K562 (cell line): Measurements from ENCODE around the gene SGMS1. TPM values are rescaled to one million over a fixed set of nuclear protein-coding genes. Genes with fewer than 3 reads are reported as not detected.
"Not testable (repeated sequence)": the region's sequence is repeated elsewhere in the genome, so short reads cannot be mapped to it uniquely, and the experiment has no call there.

Experiments
- ATAC-seq: fragments of 200-7000 bp; cut with Tn5 transposase; 3 replicates; pipeline ENCODE4 v1.9.1; 2020; ENCODE audit warnings: moderate library complexity
- BruUV-seq: library from RNA; stranded (reverse); fragments of 400-500 nt; replicated peaks from 2 replicates; lab custom pipeline; 2021; lab: Mats Ljungman, UMichigan
- CTCF ChIA-PET: fragments of 300-600 bp; formaldehyde crosslinking; extraction: SDS; loops from one replicate; lab custom pipeline; 2021; ENCODE audit warnings: low intra/inter-chr PET ratio; lab: Yijun Ruan, JAX
- POLR2A ChIA-PET: fragments of 300-600, 350-650 bp; sonication (Branson Sonifier 250); formaldehyde crosslinking; extraction: SDS; loops from one replicate; lab custom pipeline; 2021; ENCODE audit warnings: antibody characterized with exemption, inconsistent platforms; lab: Yijun Ruan, JAX
- DNase-seq, 4 experiments: peaks; one replicate each; pipeline versions ENCODE4 v3.0.0 to v3.0.0-alpha.2; 2011 to 2018; ENCODE audit warnings: low spot score in 3 of 4, mixed read lengths in 3 of 4; ENCODE audit errors: extremely low read depth in 1 of 4
- FAIRE-seq: peaks from 2 replicates; lab custom pipeline; 2011; peaks lifted over from hg19 to GRCh38; lab: Jason Lieb, UNC
- H2AFZ ChIP-seq: 2 replicates; pipeline ENCODE4 v1.6.0; 2011; ENCODE audit warnings: low read depth, low read length, control low read depth, inconsistent platforms
- H3K27ac ChIP-seq: fragments of 200-600 bp; 3 replicates; pipeline ENCODE4 v1.8.0; 2011; ENCODE audit warnings: low read depth, mild to moderate bottlenecking, control low read depth, inconsistent platforms, low read length, moderate library complexity, mixed read lengths; ENCODE audit errors: extremely low read depth
- H3K27me3 ChIP-seq, 2 experiments: fragments of 300-600 bp in 1 of 2; 2 replicates in 1 of 2; 3 replicates in 1 of 2; pipeline versions ENCODE4 v1.6.0 to v1.8.0; 2011; ENCODE audit warnings: inconsistent platforms in 2 of 2, low read length in 2 of 2, mild to moderate bottlenecking in 1 of 2, mixed read lengths in 1 of 2, moderate library complexity in 1 of 2; ENCODE audit not compliant: control insufficient read depth in 2 of 2, insufficient read depth in 2 of 2
- H3K36me3 ChIP-seq: fragments of 300-600 bp; 3 replicates; pipeline ENCODE4 v1.8.0; 2011; ENCODE audit warnings: mild to moderate bottlenecking, low read length, inconsistent platforms; ENCODE audit not compliant: control insufficient read depth, insufficient read depth
- H3K4me1 ChIP-seq, 2 experiments: fragments of 200-600 bp in 1 of 2; replicated peaks in 1 of 2; 2 replicates in 1 of 2; 3 replicates in 1 of 2; pipeline versions ENCODE4 v1.5.1 to v1.8.0; 2011; ENCODE audit warnings: inconsistent platforms in 2 of 2, low read length in 2 of 2, mild to moderate bottlenecking in 1 of 2, mixed read lengths in 1 of 2, moderate library complexity in 1 of 2; ENCODE audit not compliant: control insufficient read depth in 2 of 2, insufficient read depth in 2 of 2
- H3K4me2 ChIP-seq: 2 replicates; pipeline ENCODE4 v1.6.1; 2011; ENCODE audit warnings: low read length, control low read depth, inconsistent platforms, mixed read lengths; ENCODE audit not compliant: insufficient read depth
- H3K4me3 ChIP-seq: fragments of 200-600 bp; sonication (generic), shearing (Covaris generic); 2 replicates; pipeline ENCODE4 v1.5.1; 2016; ENCODE audit warnings: control low read depth, inconsistent platforms
- H3K79me2 ChIP-seq: fragments of 200-600 bp; 3 replicates; pipeline ENCODE4 v1.8.0; 2011; ENCODE audit warnings: low read length, inconsistent platforms; ENCODE audit not compliant: control insufficient read depth, insufficient read depth
- H3K9ac ChIP-seq, 2 experiments: 2 replicates each; pipeline versions ENCODE4 v1.6.0 to v1.6.1; 2011; ENCODE audit warnings: low read depth in 2 of 2, low read length in 2 of 2, control low read depth in 1 of 2, inconsistent platforms in 1 of 2, mild to moderate bottlenecking in 1 of 2, mixed read lengths in 1 of 2; ENCODE audit not compliant: insufficient read depth in 1 of 2
- H3K9me1 ChIP-seq: one replicate; pipeline ENCODE4 v1.6.0; 2011; ENCODE audit warnings: inconsistent platforms, mild to moderate bottlenecking, low read length, moderate library complexity; ENCODE audit not compliant: control insufficient read depth, insufficient read depth
- H3K9me3 ChIP-seq: replicated peaks from 2 replicates; pipeline ENCODE4 v1.5.1; 2011; ENCODE audit warnings: low read depth, low read length, inconsistent platforms; ENCODE audit not compliant: control insufficient read depth, insufficient read depth
- H4K20me1 ChIP-seq: replicated peaks from 2 replicates; pipeline ENCODE4 v1.6.1; 2011; ENCODE audit warnings: low read length, inconsistent platforms, mixed read lengths; ENCODE audit not compliant: control insufficient read depth, insufficient read depth
- YY1 ChIP-seq, 3 experiments: IDR thresholded peaks; 2 replicates each; pipeline ENCODE4 v1.6.1; 2011; ENCODE audit warnings: low read length in 2 of 3, mild to moderate bottlenecking in 2 of 3, moderate library complexity in 2 of 3, borderline replicate concordance in 1 of 3, control low read depth in 1 of 3, low read depth in 1 of 3; ENCODE audit not compliant: insufficient read depth in 3 of 3, insufficient replicate concordance in 2 of 3, control insufficient read depth in 1 of 3, insufficient read length in 1 of 3; ENCODE audit errors: extremely low read depth in 1 of 3
- WGBS: fragments of 100-300 bp; shearing (Covaris generic); methylation state at CpG from one replicate; pipeline ENCODE4 v1.1.6; 2016; ENCODE audit warnings: low coverage, mixed read lengths; ENCODE audit not compliant: insufficient coverage; ENCODE audit errors: missing lambda C conversion rate; 5-methylcytosine and 5-hydroxymethylcytosine counted together
- in situ Hi-C: fragments of 300-500 bp; cut with MboI; formaldehyde crosslinking; loops from 4 replicates; pipeline ENCODE4 v1.15.0; 2018; ENCODE audit warnings: inconsistent platforms, mixed read lengths
- intact Hi-C: fragments of 100-400 bp; cut with micrococcal nuclease; formaldehyde crosslinking; loops from 2 replicates; pipeline ENCODE4 v1.14.2; 2022
- polyA plus RNA-seq, 8 experiments: library from polyadenylated mRNA; depleted of rRNA in 4 of 8; stranded (reverse) in 5 of 8; unstranded in 3 of 8; fragments of >200 nt; fragmentation: Nextera tagmentation in 2 of 8; fragmentation: Illumina TruSeq in 1 of 8; extraction: Ambion mirVana in 2 of 8; extraction: Trizol in 1 of 8; gene quantifications; 2 replicates each; pipeline versions ENCODE4 v1.2.1 to v1.2.3, GENCODE V29; 2011 to 2014; ENCODE audit warnings: inconsistent platforms in 1 of 8, missing spikeins in 1 of 8
- total RNA-seq, 7 experiments: library from RNA; depleted of rRNA in 6 of 7; stranded (reverse); fragments of >200 nt in 6 of 7; fragmentation: Illumina TruSeq in 2 of 7; extraction: Trizol in 2 of 7; gene quantifications; 2 replicates each; pipeline versions ENCODE4 v1.2.1 to v1.2.3, GENCODE V29; 2011 to 2021; ENCODE audit warnings: low replicate concordance in 1 of 7

SGMS1 gene
- total and polyA plus RNA-seq, 9 of the 15 experiments (the other 6 are each of a cell fraction or from before 2014, with no cell fraction given): 22.6 to 232 (median 82.2) TPM

DNA sequence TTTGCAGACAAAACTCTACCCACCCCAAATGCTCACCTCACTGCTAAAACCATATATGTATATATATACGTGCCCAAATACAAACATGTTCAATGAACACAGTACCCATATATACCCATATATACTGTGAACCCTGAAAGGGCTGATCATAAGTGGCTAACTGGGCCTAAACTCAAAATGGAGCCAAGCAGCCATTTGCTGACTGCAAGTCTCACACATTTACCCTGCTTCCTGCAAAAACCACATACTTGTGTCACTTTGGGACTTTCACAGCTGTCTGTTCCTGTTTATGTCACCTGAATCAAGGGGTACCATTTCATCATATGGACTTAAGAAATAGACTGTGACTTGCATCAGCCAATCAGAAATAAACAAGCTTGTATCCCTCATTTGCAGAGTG lies 48.4 kb upstream of the SGMS1 start:
- H3K27ac ChIP-seq, FAIRE-seq, DNase-seq, H3K9me3 ChIP-seq, H4K20me1 ChIP-seq, POLR2A ChIA-PET, H3K79me2 ChIP-seq, H3K36me3 ChIP-seq, H2AFZ ChIP-seq, ATAC-seq, H3K4me3 ChIP-seq, H3K9ac ChIP-seq, BruUV-seq, CTCF ChIA-PET, intact Hi-C loops, H3K4me1 ChIP-seq, H3K4me2 ChIP-seq, H3K27me3 ChIP-seq, in situ Hi-C loops, H3K9me1 ChIP-seq: not testable (repeated sequence)
- 9% methylated on average over 1 of the region's 1 CpG for WGBS
- peak in 2 of 3 experiments; percentile 63 to 76 for TF ChIP-seq YY1 (IDR thresholded peaks at IDR 0.05; ENCODE audit: borderline replicate concordance in 1 of 3, control insufficient read depth in 1 of 3, extremely low read depth in 1 of 3, insufficient read depth in 3 of 3, insufficient read length in 1 of 3, insufficient replicate concordance in 2 of 3, low read depth in 1 of 3, low read length in 2 of 3)

DNA sequence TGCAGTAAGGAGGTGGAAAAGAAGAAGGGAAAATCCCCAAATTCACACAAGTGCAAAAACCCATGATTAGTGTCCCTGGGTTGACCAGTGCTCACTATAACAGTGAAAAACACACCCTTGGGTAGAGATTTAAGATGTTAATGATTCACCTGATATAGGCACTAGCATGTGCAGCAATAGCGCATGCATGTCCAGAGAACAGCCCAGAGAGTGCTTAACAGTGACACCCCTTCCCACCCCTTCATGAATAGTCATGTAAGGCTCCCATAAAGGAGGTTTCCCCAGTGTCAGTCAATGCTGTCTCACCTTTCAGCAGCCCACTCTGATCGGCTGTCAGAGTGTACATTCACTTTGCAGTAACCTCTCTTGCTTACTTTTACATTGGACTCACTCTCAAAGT lies 47.9 kb upstream of the SGMS1 start:
- H3K27ac ChIP-seq, H3K4me3 ChIP-seq, intact Hi-C loops, CTCF ChIA-PET, H4K20me1 ChIP-seq, ATAC-seq, H3K4me2 ChIP-seq, H3K36me3 ChIP-seq, H3K9me3 ChIP-seq, H3K9ac ChIP-seq, in situ Hi-C loops, POLR2A ChIA-PET, DNase-seq, BruUV-seq, FAIRE-seq, H3K9me1 ChIP-seq, H3K27me3 ChIP-seq, H3K4me1 ChIP-seq, H2AFZ ChIP-seq, H3K79me2 ChIP-seq: not testable (repeated sequence)
- WGBS: 18% methylated on average over 2 of the region's 2 CpGs

DNA sequence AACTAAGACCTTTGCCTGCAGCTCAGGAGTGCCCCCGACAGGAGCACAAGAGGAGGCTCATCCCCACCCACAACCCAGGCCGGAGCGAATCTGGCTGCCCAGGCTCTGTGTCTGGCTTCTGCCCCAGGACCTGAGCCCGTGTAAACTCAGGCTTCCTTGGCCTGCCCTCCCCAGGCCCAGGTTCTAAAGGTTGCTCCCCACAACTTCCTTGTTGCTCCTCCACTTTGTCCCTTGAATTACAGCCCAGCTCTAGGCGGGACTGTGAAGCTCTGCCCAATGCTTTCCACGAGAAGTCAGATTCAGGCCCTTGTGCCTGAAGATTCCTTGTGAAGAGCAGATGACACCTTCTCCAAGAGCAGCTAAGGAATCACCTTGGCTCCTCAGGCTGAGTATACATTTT lies 46.2 kb upstream of the SGMS1 start:
- in situ Hi-C loops, H3K27me3 ChIP-seq, intact Hi-C loops, FAIRE-seq, H3K4me3 ChIP-seq, H3K27ac ChIP-seq, H3K9me1 ChIP-seq, H3K79me2 ChIP-seq, POLR2A ChIA-PET, H3K36me3 ChIP-seq, H4K20me1 ChIP-seq, CTCF ChIA-PET, BruUV-seq, H3K4me1 ChIP-seq, DNase-seq, H3K4me2 ChIP-seq, H3K9ac ChIP-seq, H3K9me3 ChIP-seq, H2AFZ ChIP-seq: not testable (repeated sequence)
- ATAC-seq: peak; percentile 16; the same call in 2 of the 3 replicates
- WGBS: 36% methylated on average over 2 of the region's 6 CpGs
